H1 (cell line): ENCODE measurements around the gene SCN1B. TPM values are rescaled to one million over a fixed set of nuclear protein-coding genes. Genes with fewer than 3 reads are reported as not detected.

ENCODE experiments used
- BCL11A ChIP-seq, 2 experiments: IDR thresholded peaks; one replicate each; pipeline ENCODE4 v1.6.1; 2011; ENCODE audit warnings: low read depth in 2 of 2, low read length in 2 of 2, mild to moderate bottlenecking in 2 of 2
- CEBPB ChIP-seq: IDR thresholded peaks from 2 replicates; pipeline ENCODE4 v1.6.1; 2012; ENCODE audit warnings: low read depth, low read length
- CTBP2 ChIP-seq: IDR thresholded peaks from 2 replicates; pipeline ENCODE4 v1.7.0; 2011; ENCODE audit warnings: borderline replicate concordance, mild to moderate bottlenecking, moderate library complexity, mixed read lengths, low read length; ENCODE audit not compliant: insufficient read depth, insufficient read length
- JUN ChIP-seq: IDR thresholded peaks from 2 replicates; pipeline ENCODE4 v1.6.1; 2011; ENCODE audit warnings: low read depth, mild to moderate bottlenecking, improper control_type of control experiment, low read length
- RNF2 ChIP-seq: fragments of 200-900, 300-1000 bp; sonication (generic); IDR thresholded peaks from 2 replicates; pipeline ENCODE4 v1.7.1; 2016; ENCODE audit warnings: borderline replicate concordance, low read depth, mild to moderate bottlenecking, antibody characterized with exemption, low read length; ENCODE audit not compliant: poor library complexity, severe bottlenecking; ENCODE audit errors: missing control alignments
- TBP ChIP-seq: IDR thresholded peaks from 2 replicates; pipeline ENCODE4 v1.6.1; 2011; ENCODE audit warnings: low read depth, low read length, improper control_type of control experiment
- TEAD4 ChIP-seq: IDR thresholded peaks from 2 replicates; pipeline ENCODE4 v1.6.1; 2012; ENCODE audit warnings: low read depth, low read length, inconsistent platforms, mixed read lengths
- polyA plus RNA-seq, 7 experiments: library from polyadenylated mRNA; depleted of rRNA in 3 of 7; stranded (reverse) in 5 of 7; unstranded in 2 of 7; fragments of >200 nt in 5 of 7; fragments of 200-250 nt in 2 of 7; gene quantifications; 1 replicate in 5 of 7; 2 replicates in 1 of 7; 4 replicates in 1 of 7; pipeline versions ENCODE4 v1.2.1 to v1.2.3, GENCODE V29; 2011 to 2013; ENCODE audit warnings: missing spikeins in 2 of 7, mixed read lengths in 2 of 7
- total RNA-seq: library from RNA; stranded (reverse); fragmentation: NEBNext Ultra II Directional; extraction: Animal tissue kit (Norgen Biotek cat#: 25700); gene quantifications from 2 replicates; pipeline ENCODE4 v1.2.1, GENCODE V29; 2021
- TF ChIP-seq, protein P1 (sequence below): IDR thresholded peaks from 2 replicates; pipeline ENCODE4 v1.6.1; 2012; ENCODE audit warnings: inconsistent platforms
- TF ChIP-seq, protein P2 (sequence below): fragments of 300-600 bp; sonication (generic); IDR thresholded peaks from 2 replicates; pipeline ENCODE4 v1.7.1; 2012; ENCODE audit warnings: low read length, moderate library complexity, mild to moderate bottlenecking, inconsistent platforms; ENCODE audit not compliant: insufficient replicate concordance

The SCN1B gene
- total and polyA plus RNA-seq, 2 of the 8 experiments (the other 6 are each of a cell fraction or from before 2014, with no cell fraction given), result 3.1 to 3.5 TPM

DNA sequence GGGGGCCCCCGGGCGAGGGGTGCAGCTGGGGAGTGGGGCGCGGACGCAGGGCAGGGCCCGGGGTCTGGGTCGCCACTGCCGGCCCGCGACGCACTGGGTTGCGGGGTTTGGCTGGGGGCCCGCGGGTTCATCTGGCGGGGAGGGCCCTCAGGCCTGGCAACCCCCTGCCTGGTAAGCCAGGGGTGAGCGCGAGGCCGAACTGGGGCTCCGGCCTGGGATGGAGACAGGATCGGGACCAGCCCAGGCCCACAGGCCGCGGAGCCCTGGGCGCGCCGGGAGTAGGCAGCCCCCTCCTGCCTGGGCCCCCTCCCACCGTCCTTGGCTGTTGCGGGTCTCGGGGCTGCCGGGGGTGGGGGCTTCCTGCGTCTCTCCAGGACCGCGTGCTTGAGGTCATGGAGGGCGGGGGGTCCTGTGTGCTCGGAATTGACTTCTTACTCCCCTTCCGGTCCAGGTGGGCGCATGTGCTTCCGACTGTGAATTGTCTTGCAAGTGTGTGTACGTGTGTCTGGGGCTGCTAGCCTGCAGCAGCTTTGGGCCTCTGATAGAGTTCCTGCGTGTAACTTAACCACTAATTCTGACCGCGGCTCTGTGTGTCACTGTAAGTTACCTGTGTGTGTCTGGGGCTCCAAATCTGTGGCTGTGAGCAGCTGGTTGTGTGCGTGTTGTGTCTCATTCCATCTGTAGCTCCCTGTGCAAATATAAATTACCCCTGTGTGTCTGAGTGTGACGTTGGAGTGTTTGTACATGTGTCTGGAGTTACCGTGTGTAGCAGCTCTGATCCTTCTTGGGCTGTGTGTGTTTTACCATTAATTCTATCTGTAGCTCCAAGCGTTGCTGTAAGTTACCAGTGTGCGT lies 29.4 kb upstream of the SCN1B start (continued):
- TF ChIP-seq, protein P1, sequence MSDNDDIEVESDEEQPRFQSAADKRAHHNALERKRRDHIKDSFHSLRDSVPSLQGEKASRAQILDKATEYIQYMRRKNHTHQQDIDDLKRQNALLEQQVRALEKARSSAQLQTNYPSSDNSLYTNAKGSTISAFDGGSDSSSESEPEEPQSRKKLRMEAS, result peak; percentile 85
- TF ChIP-seq TEAD4 (no peak), JUN (no peak), TBP (no peak), CTBP2 (no peak), CEBPB (no peak), RNF2 (no peak), BCL11A (IDR thresholded peaks at IDR 0.05; ENCODE audit: low read depth in 2 of 2, low read length in 2 of 2) (no peak)
- TF ChIP-seq, protein P2, sequence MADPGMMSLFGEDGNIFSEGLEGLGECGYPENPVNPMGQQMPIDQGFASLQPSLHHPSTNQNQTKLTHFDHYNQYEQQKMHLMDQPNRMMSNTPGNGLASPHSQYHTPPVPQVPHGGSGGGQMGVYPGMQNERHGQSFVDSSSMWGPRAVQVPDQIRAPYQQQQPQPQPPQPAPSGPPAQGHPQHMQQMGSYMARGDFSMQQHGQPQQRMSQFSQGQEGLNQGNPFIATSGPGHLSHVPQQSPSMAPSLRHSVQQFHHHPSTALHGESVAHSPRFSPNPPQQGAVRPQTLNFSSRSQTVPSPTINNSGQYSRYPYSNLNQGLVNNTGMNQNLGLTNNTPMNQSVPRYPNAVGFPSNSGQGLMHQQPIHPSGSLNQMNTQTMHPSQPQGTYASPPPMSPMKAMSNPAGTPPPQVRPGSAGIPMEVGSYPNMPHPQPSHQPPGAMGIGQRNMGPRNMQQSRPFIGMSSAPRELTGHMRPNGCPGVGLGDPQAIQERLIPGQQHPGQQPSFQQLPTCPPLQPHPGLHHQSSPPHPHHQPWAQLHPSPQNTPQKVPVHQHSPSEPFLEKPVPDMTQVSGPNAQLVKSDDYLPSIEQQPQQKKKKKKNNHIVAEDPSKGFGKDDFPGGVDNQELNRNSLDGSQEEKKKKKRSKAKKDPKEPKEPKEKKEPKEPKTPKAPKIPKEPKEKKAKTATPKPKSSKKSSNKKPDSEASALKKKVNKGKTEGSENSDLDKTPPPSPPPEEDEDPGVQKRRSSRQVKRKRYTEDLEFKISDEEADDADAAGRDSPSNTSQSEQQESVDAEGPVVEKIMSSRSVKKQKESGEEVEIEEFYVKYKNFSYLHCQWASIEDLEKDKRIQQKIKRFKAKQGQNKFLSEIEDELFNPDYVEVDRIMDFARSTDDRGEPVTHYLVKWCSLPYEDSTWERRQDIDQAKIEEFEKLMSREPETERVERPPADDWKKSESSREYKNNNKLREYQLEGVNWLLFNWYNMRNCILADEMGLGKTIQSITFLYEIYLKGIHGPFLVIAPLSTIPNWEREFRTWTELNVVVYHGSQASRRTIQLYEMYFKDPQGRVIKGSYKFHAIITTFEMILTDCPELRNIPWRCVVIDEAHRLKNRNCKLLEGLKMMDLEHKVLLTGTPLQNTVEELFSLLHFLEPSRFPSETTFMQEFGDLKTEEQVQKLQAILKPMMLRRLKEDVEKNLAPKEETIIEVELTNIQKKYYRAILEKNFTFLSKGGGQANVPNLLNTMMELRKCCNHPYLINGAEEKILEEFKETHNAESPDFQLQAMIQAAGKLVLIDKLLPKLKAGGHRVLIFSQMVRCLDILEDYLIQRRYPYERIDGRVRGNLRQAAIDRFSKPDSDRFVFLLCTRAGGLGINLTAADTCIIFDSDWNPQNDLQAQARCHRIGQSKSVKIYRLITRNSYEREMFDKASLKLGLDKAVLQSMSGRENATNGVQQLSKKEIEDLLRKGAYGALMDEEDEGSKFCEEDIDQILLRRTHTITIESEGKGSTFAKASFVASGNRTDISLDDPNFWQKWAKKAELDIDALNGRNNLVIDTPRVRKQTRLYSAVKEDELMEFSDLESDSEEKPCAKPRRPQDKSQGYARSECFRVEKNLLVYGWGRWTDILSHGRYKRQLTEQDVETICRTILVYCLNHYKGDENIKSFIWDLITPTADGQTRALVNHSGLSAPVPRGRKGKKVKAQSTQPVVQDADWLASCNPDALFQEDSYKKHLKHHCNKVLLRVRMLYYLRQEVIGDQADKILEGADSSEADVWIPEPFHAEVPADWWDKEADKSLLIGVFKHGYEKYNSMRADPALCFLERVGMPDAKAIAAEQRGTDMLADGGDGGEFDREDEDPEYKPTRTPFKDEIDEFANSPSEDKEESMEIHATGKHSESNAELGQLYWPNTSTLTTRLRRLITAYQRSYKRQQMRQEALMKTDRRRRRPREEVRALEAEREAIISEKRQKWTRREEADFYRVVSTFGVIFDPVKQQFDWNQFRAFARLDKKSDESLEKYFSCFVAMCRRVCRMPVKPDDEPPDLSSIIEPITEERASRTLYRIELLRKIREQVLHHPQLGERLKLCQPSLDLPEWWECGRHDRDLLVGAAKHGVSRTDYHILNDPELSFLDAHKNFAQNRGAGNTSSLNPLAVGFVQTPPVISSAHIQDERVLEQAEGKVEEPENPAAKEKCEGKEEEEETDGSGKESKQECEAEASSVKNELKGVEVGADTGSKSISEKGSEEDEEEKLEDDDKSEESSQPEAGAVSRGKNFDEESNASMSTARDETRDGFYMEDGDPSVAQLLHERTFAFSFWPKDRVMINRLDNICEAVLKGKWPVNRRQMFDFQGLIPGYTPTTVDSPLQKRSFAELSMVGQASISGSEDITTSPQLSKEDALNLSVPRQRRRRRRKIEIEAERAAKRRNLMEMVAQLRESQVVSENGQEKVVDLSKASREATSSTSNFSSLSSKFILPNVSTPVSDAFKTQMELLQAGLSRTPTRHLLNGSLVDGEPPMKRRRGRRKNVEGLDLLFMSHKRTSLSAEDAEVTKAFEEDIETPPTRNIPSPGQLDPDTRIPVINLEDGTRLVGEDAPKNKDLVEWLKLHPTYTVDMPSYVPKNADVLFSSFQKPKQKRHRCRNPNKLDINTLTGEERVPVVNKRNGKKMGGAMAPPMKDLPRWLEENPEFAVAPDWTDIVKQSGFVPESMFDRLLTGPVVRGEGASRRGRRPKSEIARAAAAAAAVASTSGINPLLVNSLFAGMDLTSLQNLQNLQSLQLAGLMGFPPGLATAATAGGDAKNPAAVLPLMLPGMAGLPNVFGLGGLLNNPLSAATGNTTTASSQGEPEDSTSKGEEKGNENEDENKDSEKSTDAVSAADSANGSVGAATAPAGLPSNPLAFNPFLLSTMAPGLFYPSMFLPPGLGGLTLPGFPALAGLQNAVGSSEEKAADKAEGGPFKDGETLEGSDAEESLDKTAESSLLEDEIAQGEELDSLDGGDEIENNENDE, result no peak
